NCI-H526 treated with DMSO at 0.1 percent for 48 hours (cell line): ENCODE measurements around the gene HMGN4.
"Not testable (repeated sequence)": the region's sequence is repeated elsewhere in the genome, so short reads cannot be mapped to it uniquely, and the experiment has no call there.

Experiments
- DNase-seq: peaks from one replicate; lab custom pipeline; 2025; lab: John Stamatoyannopoulos, UW

Gene HMGN4

GRCh38 chr6:26522486-26523228, 15.5 kb upstream of the HMGN4 start:
- not testable (repeated sequence) for DNase-seq

- not testable (repeated sequence) for DNase-seq
Observed at GRCh38 chr6:26524314-26524713, 13.9 kb upstream of the HMGN4 start.

- no peak for DNase-seq
Observed at GRCh38 chr6:26524722-26525370, 13.3 kb upstream of the HMGN4 start.

GRCh38 chr6:26525838-26526237, 12.3 kb upstream of the HMGN4 start:
- DNase-seq: no peak

- no peak for DNase-seq
Observed at GRCh38 chr6:26526928-26527327, 11.2 kb upstream of the HMGN4 start.

GRCh38 chr6:26530203-26530602, 8.0 kb upstream of the HMGN4 start:
- no peak for DNase-seq

- DNase-seq: no peak
Observed at GRCh38 chr6:26531897-26532296, 6.3 kb upstream of the HMGN4 start.

- peak; percentile 90 for DNase-seq
Observed at GRCh38 chr6:26532699-26533531, 5.3 kb upstream of the HMGN4 start.

- DNase-seq: no peak
Observed at GRCh38 chr6:26533532-26533931, 4.6 kb upstream of the HMGN4 start.

GRCh38 chr6:26534681-26535465, 3.3 kb upstream of the HMGN4 start:
- no peak for DNase-seq

GRCh38 chr6:26536571-26537159, 1.5 kb upstream of the HMGN4 start:
- DNase-seq: peak; percentile 72

- DNase-seq: peak; percentile 95
Observed at GRCh38 chr6:26537160-26537845, 863 bp upstream of the HMGN4 start.

GRCh38 chr6:26538572-26538902, 371 bp downstream of the HMGN4 start:
- peak; percentile 35 for DNase-seq

- DNase-seq: no peak
Observed at GRCh38 chr6:26539071-26539615, 977 bp downstream of the HMGN4 start.

- no peak for DNase-seq
Observed at GRCh38 chr6:26541579-26541978, 3.4 kb downstream of the HMGN4 start.

- DNase-seq: no peak
Observed at GRCh38 chr6:26543953-26544352, 5.8 kb downstream of the HMGN4 start.

- DNase-seq: no peak
Observed at GRCh38 chr6:26544473-26544872, 6.3 kb downstream of the HMGN4 start.

- no peak for DNase-seq
Observed at GRCh38 chr6:26545627-26546026, 7.5 kb downstream of the HMGN4 start.

GRCh38 chr6:26547363-26547762, 9.2 kb downstream of the HMGN4 start:
- DNase-seq: not testable (repeated sequence)

- DNase-seq: peak; percentile 36
Observed at GRCh38 chr6:26550250-26550993, 12.3 kb downstream of the HMGN4 start.
